ENCODE measurements around the gene CLDN18.

The CLDN18 gene

DNA sequence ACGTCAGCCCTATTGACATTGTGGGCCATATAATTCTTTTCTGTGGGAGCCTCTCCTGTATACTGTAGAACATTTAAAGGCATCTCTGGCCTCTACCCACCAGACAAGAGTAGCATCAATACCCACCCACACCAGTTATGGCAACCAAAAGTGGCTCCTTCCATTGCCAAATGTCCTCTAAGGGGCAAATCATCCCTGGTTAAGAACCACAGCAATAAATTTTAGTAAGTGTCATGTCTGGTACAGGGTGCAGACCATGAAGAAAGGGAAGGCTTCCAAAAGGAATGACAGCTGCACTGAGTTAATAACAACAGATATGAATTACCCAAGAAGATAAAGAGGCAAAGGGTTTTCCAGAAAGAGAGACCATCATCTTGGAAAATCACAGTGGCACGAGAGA lies 6.9 kb upstream of the CLDN18 start:
- DNase-seq (ENCODE audit: low spot score in 2 of 2) (no peak), ATAC-seq (replicated peaks; ENCODE audit: extremely low read depth, poor library complexity, severe bottlenecking) (no peak)
- Mint-ChIP-seq H3K27me3 (peaks cover 37% of the 10 kb centered on the region), H3K4me3 (no peak overlapping the region), H3K27ac (ENCODE audit: low read depth) (no peak overlapping the region), H3K36me3 (ENCODE audit: insufficient read depth) (no peaks in the 10 kb centered on the region), H3K9me3 (no peaks in the 10 kb centered on the region), H3K4me1 (no peaks in the 10 kb centered on the region)

DNA sequence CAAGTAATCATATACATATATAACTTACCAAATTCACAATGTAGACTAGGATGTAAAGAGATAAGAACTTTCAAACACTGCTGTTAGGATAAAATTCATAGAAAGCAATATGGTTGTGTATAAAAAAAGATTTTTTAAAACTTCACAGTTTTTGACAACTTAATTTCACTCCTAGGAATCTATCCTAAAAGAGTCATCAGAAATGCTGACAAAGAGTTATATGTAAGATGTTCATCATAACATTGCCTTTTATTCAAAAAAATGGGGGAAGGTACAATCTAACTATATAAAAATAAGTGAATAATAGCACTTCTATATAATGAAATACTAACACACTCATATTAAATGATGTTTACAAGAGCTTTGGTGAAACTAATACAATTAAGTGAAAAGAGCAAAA lies 4.3 kb upstream of the CLDN18 start:
- Mint-ChIP-seq H3K27ac (ENCODE audit: low read depth) (no peak overlapping the region), H3K9me3 (no peaks in the 10 kb centered on the region), H3K27me3 (peaks cover 12% of the 10 kb centered on the region), H3K36me3 (ENCODE audit: insufficient read depth) (no peaks in the 10 kb centered on the region), H3K4me1 (no peaks in the 10 kb centered on the region), H3K4me3 (no peak overlapping the region)
- ATAC-seq (replicated peaks; ENCODE audit: extremely low read depth, poor library complexity, severe bottlenecking): no peak
- no peak for DNase-seq (ENCODE audit: low spot score in 2 of 2)

DNA sequence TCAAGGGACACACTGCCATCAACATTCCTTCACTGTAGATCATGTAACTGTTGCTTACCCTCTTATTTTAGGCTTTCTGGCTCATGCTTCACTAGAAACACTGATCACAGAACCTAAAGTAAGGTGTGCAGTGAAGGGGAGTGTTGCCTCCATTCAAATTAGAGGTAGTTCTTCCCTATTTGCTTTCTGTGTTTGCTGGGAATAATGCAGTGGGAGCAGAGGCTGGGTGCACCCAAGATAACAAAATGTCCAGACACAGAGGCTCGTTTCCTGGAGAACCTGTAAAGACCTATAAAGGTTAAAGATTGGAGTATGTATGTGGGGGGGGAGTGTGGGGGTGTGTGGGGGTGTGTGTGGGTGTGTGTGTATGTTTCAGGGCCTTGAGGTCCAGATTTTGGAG lies 2.1 kb upstream of the CLDN18 start:
- H3K36me3 Mint-ChIP-seq (ENCODE audit: insufficient read depth): no peaks in the 10 kb centered on the region
- H3K27ac Mint-ChIP-seq (ENCODE audit: low read depth): no peak overlapping the region
- no peaks in the 10 kb centered on the region for H3K9me3 Mint-ChIP-seq
- peaks cover 11% of the 10 kb centered on the region for H3K27me3 Mint-ChIP-seq
- no peaks in the 10 kb centered on the region for H3K4me1 Mint-ChIP-seq
- ATAC-seq (replicated peaks; ENCODE audit: extremely low read depth, poor library complexity, severe bottlenecking) (no peak), DNase-seq (ENCODE audit: low spot score in 2 of 2) (no peak)
- no peak overlapping the region for H3K4me3 Mint-ChIP-seq

DNA sequence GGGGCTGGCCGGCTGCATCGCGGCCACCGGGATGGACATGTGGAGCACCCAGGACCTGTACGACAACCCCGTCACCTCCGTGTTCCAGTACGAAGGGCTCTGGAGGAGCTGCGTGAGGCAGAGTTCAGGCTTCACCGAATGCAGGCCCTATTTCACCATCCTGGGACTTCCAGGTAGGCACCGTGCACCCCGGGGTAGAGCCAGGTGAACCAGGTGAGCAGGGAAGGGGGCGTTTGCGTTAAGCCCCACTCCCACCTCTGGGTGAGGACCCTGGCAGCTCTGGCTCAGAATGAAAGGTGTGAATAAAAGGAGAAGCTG lies 267 bp downstream of the CLDN18 start:
- Mint-ChIP-seq H3K4me1 (no peaks in the 10 kb centered on the region), H3K9me3 (no peaks in the 10 kb centered on the region), H3K36me3 (ENCODE audit: insufficient read depth) (no peaks in the 10 kb centered on the region), H3K27me3 (peaks cover 11% of the 10 kb centered on the region), H3K27ac (ENCODE audit: low read depth) (no peak overlapping the region), H3K4me3 (no peak overlapping the region)
- ATAC-seq (replicated peaks; ENCODE audit: extremely low read depth, poor library complexity, severe bottlenecking) (no peak), DNase-seq (ENCODE audit: low spot score in 2 of 2) (no peak)

DNA sequence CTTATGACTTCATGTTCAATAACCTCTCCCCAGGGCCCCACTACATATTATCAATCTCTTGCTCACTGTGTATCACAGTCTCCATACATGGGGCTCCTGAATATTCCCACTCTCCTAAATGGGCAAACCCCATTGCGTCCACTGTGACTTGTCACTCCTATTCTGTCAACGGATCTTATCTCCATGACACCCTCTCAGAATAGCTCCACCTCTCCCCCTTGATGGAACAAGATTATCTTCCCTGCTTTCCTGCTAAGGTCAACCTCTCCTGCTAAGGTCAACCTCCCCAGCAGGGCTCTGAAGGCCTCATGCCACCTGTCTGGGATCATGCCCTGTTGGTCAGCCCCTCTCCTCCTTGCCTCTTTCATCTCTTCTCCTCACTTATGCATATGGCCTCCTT lies 1.8 kb downstream of the CLDN18 start:
- H3K4me1 Mint-ChIP-seq: no peaks in the 10 kb centered on the region
- no peak overlapping the region for H3K27ac Mint-ChIP-seq (ENCODE audit: low read depth)
- DNase-seq (ENCODE audit: low spot score in 2 of 2) (no peak), ATAC-seq (replicated peaks; ENCODE audit: extremely low read depth, poor library complexity, severe bottlenecking) (no peak)
- no peak overlapping the region for H3K4me3 Mint-ChIP-seq
- H3K36me3 Mint-ChIP-seq (ENCODE audit: insufficient read depth): no peaks in the 10 kb centered on the region
- H3K27me3 Mint-ChIP-seq: peaks cover 9% of the 10 kb centered on the region
- H3K9me3 Mint-ChIP-seq: no peaks in the 10 kb centered on the region

DNA sequence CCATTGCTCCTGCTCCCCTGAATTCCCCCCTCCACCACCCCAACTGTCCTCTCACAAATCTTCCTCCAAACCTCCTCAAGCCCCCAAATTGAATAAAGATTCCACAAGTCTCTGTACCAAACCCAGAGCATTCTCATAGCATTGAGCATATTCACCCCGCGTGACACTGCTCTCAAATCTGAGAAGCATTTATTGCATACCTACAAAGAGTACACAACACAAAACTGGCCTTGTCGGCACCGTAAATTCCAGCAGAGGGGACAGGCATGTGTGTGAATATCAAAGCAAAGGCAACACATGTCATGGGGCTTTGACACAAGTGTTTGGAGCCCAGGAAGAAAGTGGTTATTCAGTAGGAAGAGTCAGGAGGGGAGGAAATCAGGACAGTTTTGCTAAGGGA lies 2.6 kb downstream of the CLDN18 start:
- Mint-ChIP-seq H3K27me3 (peaks cover under 1% of the 10 kb centered on the region), H3K27ac (ENCODE audit: low read depth) (no peak overlapping the region), H3K9me3 (no peaks in the 10 kb centered on the region), H3K4me1 (no peaks in the 10 kb centered on the region), H3K36me3 (ENCODE audit: insufficient read depth) (no peaks in the 10 kb centered on the region), H3K4me3 (no peak overlapping the region)
- ATAC-seq (replicated peaks; ENCODE audit: extremely low read depth, poor library complexity, severe bottlenecking) (no peak), DNase-seq (ENCODE audit: low spot score in 2 of 2) (no peak)

DNA sequence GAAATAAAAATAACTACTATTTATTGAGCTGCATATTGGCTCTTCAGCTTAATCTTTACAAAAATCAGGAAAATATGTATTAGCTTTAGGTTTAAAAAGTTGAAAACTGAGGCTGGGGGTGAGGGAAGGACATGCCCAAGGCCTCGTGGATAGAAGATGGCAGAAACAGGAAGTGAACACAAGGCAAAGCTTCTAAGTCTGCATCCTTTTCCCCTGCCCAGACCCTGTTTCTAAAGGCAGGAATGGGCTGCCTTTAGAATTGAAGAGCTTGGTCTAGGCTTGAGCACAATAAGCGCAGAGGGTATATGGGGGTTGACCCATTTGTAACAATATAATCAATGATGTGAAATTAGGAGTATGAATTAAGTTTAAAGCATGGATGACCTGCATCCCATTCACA lies 6.1 kb downstream of the CLDN18 start:
- DNase-seq (ENCODE audit: low spot score in 2 of 2) (no peak), ATAC-seq (replicated peaks; ENCODE audit: extremely low read depth, poor library complexity, severe bottlenecking) (no peak)
- no peaks in the 10 kb centered on the region for H3K36me3 Mint-ChIP-seq (ENCODE audit: insufficient read depth)
- H3K9me3 Mint-ChIP-seq: no peaks in the 10 kb centered on the region
- H3K4me1 Mint-ChIP-seq: no peaks in the 10 kb centered on the region
- H3K27ac Mint-ChIP-seq (ENCODE audit: low read depth): no peak overlapping the region
- no peaks in the 10 kb centered on the region for H3K27me3 Mint-ChIP-seq
- H3K4me3 Mint-ChIP-seq: no peak overlapping the region

DNA sequence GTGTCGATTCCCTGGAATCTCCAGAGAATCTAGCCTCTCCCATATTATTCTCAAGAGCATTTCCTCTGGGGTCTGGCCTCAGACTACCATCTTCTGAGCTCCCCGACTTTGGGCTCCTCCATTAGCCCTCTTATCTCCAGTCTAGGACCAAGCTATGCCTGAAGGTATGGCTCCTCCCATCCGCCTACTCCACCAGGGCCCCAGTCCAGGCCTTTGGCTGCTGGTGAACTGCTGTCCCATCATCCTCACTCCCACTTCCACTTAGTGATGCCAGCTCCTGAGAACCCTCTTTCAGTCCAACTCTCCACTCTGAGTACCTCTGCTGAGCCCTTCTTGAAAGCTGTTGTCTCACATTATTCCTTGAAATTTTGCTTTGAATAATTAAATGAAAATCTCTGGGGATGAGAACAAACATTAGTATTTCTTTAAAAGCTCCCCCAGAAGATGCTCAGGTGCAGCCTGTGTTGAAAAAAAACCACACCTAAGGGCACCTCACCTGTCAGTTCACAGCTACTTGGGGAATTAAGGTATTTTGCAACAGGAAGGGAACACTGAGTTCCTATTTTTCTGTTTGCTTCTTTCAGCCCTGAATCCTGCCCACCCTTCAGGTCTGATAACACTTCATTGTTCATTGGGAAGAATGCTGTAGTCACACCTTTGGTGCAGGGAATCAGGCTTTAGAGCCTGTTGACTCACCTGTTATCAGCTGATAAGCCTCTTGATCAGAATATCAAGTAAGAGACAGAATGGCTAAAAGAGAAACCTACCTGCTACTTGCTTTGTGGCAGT lies 9.5 kb downstream of the CLDN18 start:
- Mint-ChIP-seq H3K4me1 (no peaks in the 10 kb centered on the region), H3K4me3 (no peak overlapping the region), H3K27ac (ENCODE audit: low read depth) (no peak overlapping the region), H3K27me3 (no peaks in the 10 kb centered on the region), H3K9me3 (no peaks in the 10 kb centered on the region), H3K36me3 (ENCODE audit: insufficient read depth) (no peaks in the 10 kb centered on the region)
- ATAC-seq (replicated peaks; ENCODE audit: extremely low read depth, poor library complexity, severe bottlenecking) (no peak), DNase-seq (ENCODE audit: low spot score in 2 of 2) (no peak)

DNA sequence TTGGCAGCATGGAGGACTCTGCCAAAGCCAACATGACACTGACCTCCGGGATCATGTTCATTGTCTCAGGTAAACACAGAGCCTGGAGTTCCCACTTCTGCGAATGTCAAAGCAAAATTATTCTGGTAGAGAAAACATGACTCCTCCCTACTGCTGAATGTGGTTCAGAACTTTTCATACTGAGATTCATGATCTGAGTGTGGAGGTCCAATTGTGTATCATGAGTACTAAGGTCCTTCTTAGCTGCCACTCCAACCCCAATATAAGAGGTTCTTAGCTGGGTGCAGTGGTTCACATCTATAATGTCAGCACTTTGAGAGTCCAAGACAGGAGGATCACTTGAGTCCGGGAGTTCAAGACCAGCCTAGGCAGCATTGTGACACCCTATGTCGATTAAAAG lies 13.8 kb downstream of the CLDN18 start:
- ATAC-seq (replicated peaks; ENCODE audit: extremely low read depth, poor library complexity, severe bottlenecking) (no peak), DNase-seq (ENCODE audit: low spot score in 2 of 2) (no peak)
- H3K4me1 Mint-ChIP-seq: no peaks in the 10 kb centered on the region
- H3K27ac Mint-ChIP-seq (ENCODE audit: low read depth): no peak overlapping the region
- H3K27me3 Mint-ChIP-seq: peaks cover 17% of the 10 kb centered on the region
- no peak overlapping the region for H3K4me3 Mint-ChIP-seq
- no peaks in the 10 kb centered on the region for H3K9me3 Mint-ChIP-seq
- H3K36me3 Mint-ChIP-seq (ENCODE audit: insufficient read depth): no peaks in the 10 kb centered on the region

DNA sequence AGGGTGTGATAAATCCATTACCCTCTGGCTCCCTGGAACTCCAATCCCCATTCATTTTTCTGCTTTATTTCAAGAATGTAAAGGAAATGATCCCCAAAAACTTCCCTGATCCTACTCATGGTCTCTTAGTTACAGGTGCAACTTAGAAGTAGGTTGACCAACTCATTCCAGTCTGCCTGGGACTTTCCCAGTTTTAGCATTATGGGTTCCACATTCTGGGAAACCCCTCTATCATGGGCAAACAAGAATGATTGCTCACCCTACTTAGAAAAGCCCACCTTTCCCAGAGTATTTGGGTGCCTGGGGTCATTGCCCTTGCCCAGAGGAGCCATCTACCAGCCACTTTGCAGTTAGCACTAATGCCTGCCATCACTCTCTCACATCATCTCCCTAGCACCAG lies 15.6 kb downstream of the CLDN18 start:
- Mint-ChIP-seq H3K36me3 (ENCODE audit: insufficient read depth) (no peaks in the 10 kb centered on the region), H3K4me3 (no peak overlapping the region), H3K9me3 (no peaks in the 10 kb centered on the region), H3K27me3 (peaks cover 17% of the 10 kb centered on the region), H3K4me1 (no peaks in the 10 kb centered on the region), H3K27ac (ENCODE audit: low read depth) (no peak overlapping the region)
- DNase-seq (ENCODE audit: low spot score in 2 of 2) (no peak), ATAC-seq (replicated peaks; ENCODE audit: extremely low read depth, poor library complexity, severe bottlenecking) (no peak)

DNA sequence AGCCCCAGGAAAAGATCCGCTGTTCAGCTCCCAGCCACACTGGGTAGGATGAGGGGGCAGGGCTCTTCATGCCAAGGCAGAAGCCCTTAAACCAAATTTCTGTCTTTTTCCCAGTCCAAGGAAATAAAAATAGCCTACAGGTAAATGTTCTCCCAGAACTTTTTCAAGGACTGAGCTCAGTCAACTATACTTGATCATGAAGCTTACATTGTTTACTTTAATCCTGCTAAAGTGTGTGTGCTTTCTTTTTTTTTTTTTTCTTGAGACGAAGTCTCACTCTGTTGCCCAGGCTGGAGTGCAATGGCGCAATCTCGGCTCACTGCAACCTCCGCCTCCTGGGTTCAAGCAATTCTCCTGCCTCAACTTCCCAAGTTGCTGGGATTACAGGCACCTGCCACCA lies 17.9 kb downstream of the CLDN18 start:
- Mint-ChIP-seq H3K27ac (ENCODE audit: low read depth) (no peak overlapping the region), H3K36me3 (ENCODE audit: insufficient read depth) (no peaks in the 10 kb centered on the region), H3K9me3 (no peaks in the 10 kb centered on the region), H3K4me3 (no peak overlapping the region), H3K4me1 (no peaks in the 10 kb centered on the region), H3K27me3 (peaks cover 29% of the 10 kb centered on the region)
- no peak for DNase-seq (ENCODE audit: low spot score in 2 of 2)
- ATAC-seq (replicated peaks; ENCODE audit: extremely low read depth, poor library complexity, severe bottlenecking): no peak

DNA sequence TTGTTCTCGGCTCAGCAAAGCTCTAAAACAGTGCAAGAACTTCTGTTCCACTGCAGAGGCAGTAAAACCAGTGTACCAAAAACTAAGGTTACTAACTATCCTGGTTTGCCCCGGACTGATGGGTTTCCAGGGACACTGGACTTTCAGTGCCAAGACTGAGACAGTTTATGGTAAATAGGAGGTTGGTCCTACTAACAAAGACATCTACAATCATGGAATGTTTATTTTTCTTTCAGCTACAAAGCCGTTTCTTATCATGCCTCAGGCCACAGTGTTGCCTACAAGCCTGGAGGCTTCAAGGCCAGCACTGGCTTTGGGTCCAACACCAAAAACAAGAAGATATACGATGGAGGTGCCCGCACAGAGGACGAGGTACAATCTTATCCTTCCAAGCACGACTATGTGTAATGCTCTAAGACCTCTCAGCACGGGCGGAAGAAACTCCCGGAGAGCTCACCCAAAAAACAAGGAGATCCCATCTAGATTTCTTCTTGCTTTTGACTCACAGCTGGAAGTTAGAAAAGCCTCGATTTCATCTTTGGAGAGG lies 20.8 kb downstream of the CLDN18 start:
- peaks cover 43% of the 10 kb centered on the region for H3K27me3 Mint-ChIP-seq
- H3K36me3 Mint-ChIP-seq (ENCODE audit: insufficient read depth): no peaks in the 10 kb centered on the region
- DNase-seq (ENCODE audit: low spot score in 2 of 2): no peak
- H3K27ac Mint-ChIP-seq (ENCODE audit: low read depth): no peak overlapping the region
- no peaks in the 10 kb centered on the region for H3K9me3 Mint-ChIP-seq
- H3K4me1 Mint-ChIP-seq: no peaks in the 10 kb centered on the region
- H3K4me3 Mint-ChIP-seq: no peak overlapping the region
- no peak for ATAC-seq (replicated peaks; ENCODE audit: extremely low read depth, poor library complexity, severe bottlenecking)

DNA sequence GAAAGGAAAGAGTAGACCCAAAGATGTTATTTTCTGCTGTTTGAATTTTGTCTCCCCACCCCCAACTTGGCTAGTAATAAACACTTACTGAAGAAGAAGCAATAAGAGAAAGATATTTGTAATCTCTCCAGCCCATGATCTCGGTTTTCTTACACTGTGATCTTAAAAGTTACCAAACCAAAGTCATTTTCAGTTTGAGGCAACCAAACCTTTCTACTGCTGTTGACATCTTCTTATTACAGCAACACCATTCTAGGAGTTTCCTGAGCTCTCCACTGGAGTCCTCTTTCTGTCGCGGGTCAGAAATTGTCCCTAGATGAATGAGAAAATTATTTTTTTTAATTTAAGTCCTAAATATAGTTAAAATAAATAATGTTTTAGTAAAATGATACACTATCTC lies 21.6 kb downstream of the CLDN18 start:
- Mint-ChIP-seq H3K36me3 (ENCODE audit: insufficient read depth) (no peaks in the 10 kb centered on the region), H3K9me3 (no peaks in the 10 kb centered on the region), H3K27ac (ENCODE audit: low read depth) (no peak overlapping the region), H3K4me3 (no peak overlapping the region), H3K4me1 (no peaks in the 10 kb centered on the region), H3K27me3 (peaks cover 38% of the 10 kb centered on the region)
- ATAC-seq (replicated peaks; ENCODE audit: extremely low read depth, poor library complexity, severe bottlenecking) (no peak), DNase-seq (ENCODE audit: low spot score in 2 of 2) (no peak)

Measured in central memory CD8-positive, alpha-beta T cell (primary cell).